NOMO-1 (cell line): ENCODE data around the gene IL17C.

Experiments
- DNase-seq, 2 experiments: peaks; one replicate each; lab custom pipeline; 2025; ENCODE audit not compliant: unreplicated experiment in 2 of 2; lab: John Stamatoyannopoulos, UW

IL17C gene

DNA sequence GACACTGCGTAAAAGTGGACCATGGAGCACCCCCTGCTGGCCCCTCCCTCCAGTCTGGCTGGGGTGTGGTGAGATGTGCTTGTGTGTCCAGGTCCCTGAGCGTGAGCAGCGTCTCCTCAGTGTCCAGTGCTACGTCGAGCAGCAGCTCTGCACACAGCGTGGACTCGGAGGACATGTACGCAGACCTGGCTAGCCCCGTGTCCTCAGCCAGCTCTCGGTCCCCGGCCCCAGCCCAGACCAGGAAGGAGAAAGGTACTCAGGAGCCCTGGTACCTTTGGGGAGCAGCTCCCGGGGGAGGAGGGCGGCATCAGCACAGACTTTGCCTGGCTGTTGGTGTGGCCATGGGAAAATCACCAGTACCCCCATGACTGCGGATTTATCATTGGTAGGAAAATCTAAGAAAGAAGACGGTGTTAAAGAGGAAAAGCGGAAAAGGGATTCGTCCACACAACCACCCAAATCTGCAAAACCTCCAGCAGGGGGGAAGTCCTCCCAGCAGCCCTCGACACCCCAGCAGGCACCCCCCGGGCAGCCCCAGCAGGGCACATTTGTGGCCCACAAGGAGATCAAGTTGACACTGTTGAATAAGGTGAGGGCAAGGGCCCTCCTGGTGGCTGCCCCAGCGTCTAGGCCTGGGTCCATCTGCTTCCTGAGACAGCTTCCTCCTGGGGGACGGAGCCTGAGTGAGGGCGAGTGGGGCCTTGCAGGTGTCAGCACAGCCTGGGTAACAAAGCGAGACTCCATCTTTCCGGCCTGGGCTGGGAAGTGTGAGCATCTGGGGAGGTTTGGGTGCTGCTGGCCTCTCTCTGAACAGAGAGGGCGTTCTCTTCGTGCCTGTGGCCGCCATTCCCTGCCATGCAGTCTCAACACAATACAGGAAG lies 10.6 kb upstream of the IL17C start:
- DNase-seq: no peak

- DNase-seq: no peak
Observed at GRCh38 chr16:88628512-88628974, 9.8 kb upstream of the IL17C start.

- no peak for DNase-seq
Observed at GRCh38 chr16:88629835-88630234, 8.5 kb upstream of the IL17C start.

DNA sequence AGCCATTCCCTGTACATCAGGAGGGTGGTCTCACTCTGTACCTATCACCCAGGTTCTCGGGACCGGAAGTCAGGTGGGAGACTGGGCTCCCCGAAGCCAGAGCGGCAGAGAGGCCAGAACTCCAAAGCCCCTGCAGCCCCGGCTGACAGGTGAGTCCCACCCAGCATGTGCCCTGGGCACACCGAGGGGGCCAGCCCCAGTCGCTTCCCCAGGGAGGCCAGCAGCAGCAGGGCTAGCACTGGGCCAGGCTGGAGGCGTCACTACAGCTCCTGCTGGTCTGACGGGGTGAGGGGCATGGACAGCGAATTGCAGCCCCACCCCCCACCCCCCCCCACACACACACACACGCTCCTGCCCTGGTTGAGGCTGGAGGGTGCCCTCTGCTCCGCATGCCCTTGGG lies 7.9 kb upstream of the IL17C start:
- no peak for DNase-seq

DNA sequence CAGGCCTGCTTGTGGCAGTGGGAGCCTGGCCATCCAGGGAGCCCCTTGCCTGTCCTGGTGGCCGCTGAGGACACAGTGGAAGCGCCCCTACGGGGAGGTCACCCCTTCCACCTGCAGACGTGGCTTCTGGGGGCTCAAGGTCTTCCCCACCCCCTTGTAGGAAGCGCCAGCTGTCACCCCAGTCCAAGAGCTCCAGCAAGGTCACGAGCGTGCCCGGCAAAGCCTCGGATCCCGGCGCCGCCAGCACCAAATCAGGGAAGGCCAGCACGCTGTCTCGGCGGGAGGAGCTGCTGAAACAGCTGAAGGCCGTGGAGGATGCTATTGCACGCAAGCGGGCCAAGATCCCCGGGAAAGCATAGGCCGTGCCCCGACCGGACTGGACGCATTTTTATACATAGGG lies 7.4 kb upstream of the IL17C start:
- DNase-seq: no peak

DNA sequence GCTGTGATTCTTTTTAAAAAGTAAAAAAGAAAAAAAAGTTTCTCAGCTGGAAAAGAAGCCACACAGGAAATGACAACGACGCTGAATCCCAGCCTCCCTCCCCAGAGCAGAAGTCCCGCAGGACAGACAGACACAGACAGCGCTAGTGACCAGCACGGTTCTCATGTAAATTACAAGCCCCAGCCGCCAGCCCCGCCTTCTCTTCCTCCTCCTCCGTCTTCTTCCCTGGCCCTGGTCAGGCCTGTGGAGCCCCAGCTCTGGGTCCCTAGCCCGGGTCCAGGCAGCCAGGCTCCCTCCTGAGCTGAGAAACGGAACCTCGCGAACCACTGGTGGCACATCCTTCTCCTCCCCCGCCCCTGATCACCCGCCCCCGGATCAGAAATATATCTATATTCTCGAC lies 7.0 kb upstream of the IL17C start:
- DNase-seq: no peak

DNA sequence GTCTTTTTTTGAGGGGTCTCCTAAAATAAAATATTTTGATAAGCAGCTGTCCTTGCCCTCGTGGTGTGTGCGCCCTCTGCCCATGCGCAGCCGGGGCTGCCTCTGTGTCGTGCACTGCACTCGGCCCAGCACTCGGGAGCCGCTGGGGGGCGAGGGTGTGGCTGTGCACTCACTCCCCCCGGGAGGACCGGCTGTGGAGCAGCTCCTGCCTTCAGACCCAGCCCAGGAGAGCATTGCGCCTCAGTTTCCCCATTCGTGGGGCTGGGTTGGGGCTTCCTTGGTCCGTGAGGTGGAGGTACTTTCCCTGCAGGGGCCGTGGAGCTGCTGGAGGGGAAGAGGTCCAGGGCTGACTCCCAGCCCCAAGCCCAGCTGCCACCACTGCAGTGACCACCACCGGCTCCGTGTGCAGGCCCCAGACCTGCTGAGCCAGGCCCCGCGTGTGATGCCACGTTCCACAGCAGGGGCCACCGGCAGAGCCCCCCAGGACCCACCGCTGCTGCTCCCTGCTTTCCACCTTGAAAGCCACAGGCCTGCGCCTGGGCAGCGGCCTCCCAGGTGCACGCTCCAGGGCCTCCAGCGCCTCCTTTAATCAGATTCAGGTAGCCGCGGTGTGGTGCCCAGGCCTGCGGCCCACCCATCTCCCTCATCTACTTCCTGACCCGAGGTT lies 6.3 kb upstream of the IL17C start:
- DNase-seq: no peak

DNA sequence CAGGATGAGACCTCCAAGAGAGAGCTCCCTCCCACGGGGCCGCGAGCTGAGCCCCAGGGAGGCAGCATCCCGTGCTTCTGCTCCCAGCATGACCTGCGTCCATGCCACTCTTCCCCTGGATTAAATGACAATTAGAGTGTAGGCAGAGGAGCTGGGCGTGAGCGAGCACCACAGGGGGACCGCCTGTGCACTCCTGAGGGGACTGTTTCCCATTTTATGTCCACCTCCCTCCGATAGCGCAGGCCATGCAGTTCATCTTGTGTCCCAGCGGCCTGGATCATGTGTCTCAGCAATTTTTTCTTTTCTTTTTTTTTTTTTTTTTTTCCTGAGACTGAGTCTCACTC lies 5.8 kb upstream of the IL17C start:
- no peak for DNase-seq

DNA sequence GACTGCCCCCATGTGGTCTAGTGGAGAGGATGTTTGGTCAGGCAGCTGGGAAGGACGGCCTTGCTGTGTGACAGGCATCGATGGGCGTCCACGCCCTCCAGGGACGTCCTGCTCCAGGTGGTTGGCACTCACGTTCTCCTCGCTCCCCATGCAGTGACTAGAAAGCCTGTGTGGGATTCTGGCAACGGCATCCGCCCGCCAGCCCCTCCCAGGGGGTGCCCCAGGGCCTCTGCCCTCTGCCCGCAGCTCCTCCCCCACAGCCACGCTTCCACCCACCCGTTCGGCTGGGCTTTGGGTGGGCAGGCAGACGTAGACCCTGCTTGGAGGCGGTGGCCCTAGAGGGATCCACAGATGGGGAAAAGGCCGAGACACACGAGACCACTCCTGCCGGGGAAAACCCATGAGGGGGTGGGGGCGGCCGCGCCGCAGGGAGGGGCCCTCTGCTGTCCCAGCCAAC lies 4.7 kb upstream of the IL17C start:
- DNase-seq: no peak

- DNase-seq: peak; percentile 26 to 43
Observed at GRCh38 chr16:88634141-88634993, 4.0 kb upstream of the IL17C start.

GRCh38 chr16:88634994-88635670 lies 3.2 kb upstream of the IL17C start:
- no peak for DNase-seq

GRCh38 chr16:88635671-88636319 lies 2.6 kb upstream of the IL17C start:
- DNase-seq: no peak

GRCh38 chr16:88636488-88637265 lies 1.7 kb upstream of the IL17C start:
- DNase-seq: no peak

- no peak for DNase-seq
Observed at GRCh38 chr16:88639231-88640038, 1.1 kb downstream of the IL17C start.

GRCh38 chr16:88640039-88640495 lies 1.7 kb downstream of the IL17C start:
- no peak for DNase-seq

- peak in 1 of 2 experiments; percentile 13 for DNase-seq
Observed at GRCh38 chr16:88640498-88641247, 2.3 kb downstream of the IL17C start.

- no peak for DNase-seq
Observed at GRCh38 chr16:88642881-88643643, 4.7 kb downstream of the IL17C start.
